Stimulated activated CD4-positive, alpha-beta T cell treated with anti-CD3 and anti-CD28 coated beads, Interleukin-2, amount 100 ng/mL, for 4 hours (primary cell): ENCODE measurements around the gene GRID1.

ENCODE experiments used
- DNase-seq: peaks from one replicate; pipeline ENCODE4 v3.0.0-alpha.2; 2020; ENCODE audit warnings: low read depth

Gene GRID1

GRCh38 chr10:85596389-85596788 lies 770.2 kb downstream of the GRID1 start:
- DNase-seq = no peak

- DNase-seq = no peak
Measured at GRCh38 chr10:85594239-85594638, 772.4 kb downstream of the GRID1 start.

- DNase-seq = no peak
Measured at GRCh38 chr10:85593226-85593772, 773.3 kb downstream of the GRID1 start.

GRCh38 chr10:85581371-85581770 lies 785.2 kb downstream of the GRID1 start:
- no peak for DNase-seq

- DNase-seq = no peak
Measured at GRCh38 chr10:85580585-85580984, 786.0 kb downstream of the GRID1 start.

GRCh38 chr10:85578860-85579259 lies 787.7 kb downstream of the GRID1 start:
- no peak for DNase-seq

GRCh38 chr10:85575441-85575840 lies 791.2 kb downstream of the GRID1 start:
- no peak for DNase-seq

GRCh38 chr10:85570871-85571270 lies 795.7 kb downstream of the GRID1 start:
- DNase-seq = no peak

GRCh38 chr10:85565381-85565780 lies 801.2 kb downstream of the GRID1 start:
- DNase-seq = no peak

- DNase-seq = no peak
Measured at GRCh38 chr10:85558533-85558932, 808.1 kb downstream of the GRID1 start.

GRCh38 chr10:85557706-85558105 lies 808.9 kb downstream of the GRID1 start:
- DNase-seq = no peak

GRCh38 chr10:85557077-85557476 lies 809.5 kb downstream of the GRID1 start:
- DNase-seq = no peak
